Mesothelial cell of epicardium (in vitro differentiated cells): ENCODE results near the gene ITGB8. TPM values are rescaled to one million over a fixed set of nuclear protein-coding genes. Genes with fewer than 3 reads are reported as not detected.

Experiments used
- DNase-seq, 2 experiments: peaks; one replicate each; pipeline ENCODE4 v3.0.0; 2021; ENCODE audit warnings: low spot score in 2 of 2; ENCODE audit not compliant: unreplicated experiment in 2 of 2
- H3K27ac Mint-ChIP-seq: 2 replicates; pipeline ENCODE4 v1.8.0; 2021; ENCODE audit warnings: mixed read lengths
- H3K27me3 Mint-ChIP-seq: 2 replicates; pipeline ENCODE4 v1.8.0; 2021; ENCODE audit warnings: low read depth, mixed read lengths
- H3K36me3 Mint-ChIP-seq: 2 replicates; pipeline ENCODE4 v1.8.0; 2021; ENCODE audit warnings: mixed read lengths
- H3K4me1 Mint-ChIP-seq: 2 replicates; pipeline ENCODE4 v1.8.0; 2021; ENCODE audit warnings: mixed read lengths
- H3K4me3 Mint-ChIP-seq: 2 replicates; pipeline ENCODE4 v1.8.0; 2021; ENCODE audit warnings: mild to moderate bottlenecking, moderate library complexity, mixed read lengths
- H3K9me3 Mint-ChIP-seq: 2 replicates; pipeline ENCODE4 v1.8.0; 2021; ENCODE audit warnings: mixed read lengths
- total RNA-seq: library from RNA; stranded (reverse); gene quantifications from 3 replicates; pipeline ENCODE4 v1.2.1, GENCODE V29; 2021
- TF ChIP-seq, protein P1 (sequence below): fragments of 200-600 bp; sonication (generic); IDR thresholded peaks from one replicate; pipeline ENCODE4 v1.5.0; 2021; ENCODE audit warnings: antibody characterized with exemption; ENCODE audit not compliant: unreplicated experiment

ITGB8 gene
- total RNA-seq, 1 donor from 2014 or later = 15.6 TPM

DNA sequence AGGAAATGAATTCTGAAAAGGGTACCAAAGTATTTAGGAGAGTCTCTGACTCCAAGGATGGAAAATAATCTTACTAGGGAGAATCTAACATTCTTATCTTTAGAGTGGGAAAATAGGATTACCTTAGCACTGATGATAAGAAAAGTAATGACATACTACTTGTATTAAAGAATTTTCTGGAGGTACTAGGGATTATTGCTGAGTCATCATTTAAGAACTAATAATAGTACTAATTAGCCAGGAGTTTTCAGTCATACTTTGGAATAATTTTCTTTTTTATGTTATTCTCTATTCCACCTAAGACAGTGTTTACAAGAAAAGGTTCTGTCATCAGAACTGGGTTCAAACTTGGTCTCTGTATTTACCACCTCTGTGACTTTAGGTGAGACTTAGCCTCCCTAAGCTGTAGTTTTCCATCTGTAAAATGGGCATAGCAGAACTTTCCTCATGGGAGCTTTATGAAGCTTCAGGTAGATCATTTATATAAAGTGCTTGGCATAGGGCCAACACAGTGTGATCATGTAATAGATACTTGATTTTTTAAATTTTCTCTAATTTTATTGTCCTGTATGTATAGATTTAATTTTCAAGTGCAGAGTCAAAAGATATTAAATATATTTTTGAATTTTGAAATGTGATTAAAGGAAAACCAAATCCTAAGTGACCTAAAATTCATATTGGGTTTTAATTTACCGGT, 20.4 kb downstream of the ITGB8 start:
- no peaks in the 10 kb centered on the region for H3K27me3 Mint-ChIP-seq

DNA sequence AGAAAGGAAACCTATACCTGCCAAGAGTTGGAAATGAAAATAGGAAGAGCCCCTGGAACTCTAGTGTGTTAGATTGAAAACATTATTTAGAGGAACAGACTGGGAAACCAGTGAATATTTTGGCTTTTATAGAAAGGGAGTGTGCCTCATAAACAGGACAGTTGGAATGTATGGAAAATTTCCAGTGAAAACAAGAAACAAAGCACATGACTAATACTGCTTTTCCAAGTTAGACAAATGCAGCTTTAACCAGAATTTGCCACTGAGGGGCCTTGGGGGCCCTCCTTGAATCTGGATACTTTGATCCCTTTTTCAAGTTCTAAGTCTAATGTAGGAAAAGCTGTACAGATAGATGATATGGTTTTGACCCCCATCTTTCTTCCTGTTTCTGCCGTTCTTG, 21.2 kb downstream of the ITGB8 start:
- no peak for DNase-seq
- TF ChIP-seq, protein P1, sequence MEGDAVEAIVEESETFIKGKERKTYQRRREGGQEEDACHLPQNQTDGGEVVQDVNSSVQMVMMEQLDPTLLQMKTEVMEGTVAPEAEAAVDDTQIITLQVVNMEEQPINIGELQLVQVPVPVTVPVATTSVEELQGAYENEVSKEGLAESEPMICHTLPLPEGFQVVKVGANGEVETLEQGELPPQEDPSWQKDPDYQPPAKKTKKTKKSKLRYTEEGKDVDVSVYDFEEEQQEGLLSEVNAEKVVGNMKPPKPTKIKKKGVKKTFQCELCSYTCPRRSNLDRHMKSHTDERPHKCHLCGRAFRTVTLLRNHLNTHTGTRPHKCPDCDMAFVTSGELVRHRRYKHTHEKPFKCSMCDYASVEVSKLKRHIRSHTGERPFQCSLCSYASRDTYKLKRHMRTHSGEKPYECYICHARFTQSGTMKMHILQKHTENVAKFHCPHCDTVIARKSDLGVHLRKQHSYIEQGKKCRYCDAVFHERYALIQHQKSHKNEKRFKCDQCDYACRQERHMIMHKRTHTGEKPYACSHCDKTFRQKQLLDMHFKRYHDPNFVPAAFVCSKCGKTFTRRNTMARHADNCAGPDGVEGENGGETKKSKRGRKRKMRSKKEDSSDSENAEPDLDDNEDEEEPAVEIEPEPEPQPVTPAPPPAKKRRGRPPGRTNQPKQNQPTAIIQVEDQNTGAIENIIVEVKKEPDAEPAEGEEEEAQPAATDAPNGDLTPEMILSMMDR = no peak
- peaks cover 14% of the 10 kb centered on the region for H3K9me3 Mint-ChIP-seq
- peaks cover 38% of the 10 kb centered on the region for H3K4me1 Mint-ChIP-seq
- H3K27me3 Mint-ChIP-seq = no peaks in the 10 kb centered on the region
- peaks cover 11% of the 10 kb centered on the region for H3K36me3 Mint-ChIP-seq
- H3K27ac Mint-ChIP-seq = peak overlapping the region; percentile 75
- no peak overlapping the region for H3K4me3 Mint-ChIP-seq

More for the DNA sequence above, 20.4 kb downstream of the ITGB8 start:
- no peak for DNase-seq
- H3K4me3 Mint-ChIP-seq = no peak overlapping the region
- peaks cover 38% of the 10 kb centered on the region for H3K4me1 Mint-ChIP-seq
- H3K36me3 Mint-ChIP-seq = peaks cover 11% of the 10 kb centered on the region
- peak overlapping the region; percentile 78 for H3K27ac Mint-ChIP-seq
- TF ChIP-seq, protein P1 = no peak
- H3K9me3 Mint-ChIP-seq = peaks cover 14% of the 10 kb centered on the region

DNA sequence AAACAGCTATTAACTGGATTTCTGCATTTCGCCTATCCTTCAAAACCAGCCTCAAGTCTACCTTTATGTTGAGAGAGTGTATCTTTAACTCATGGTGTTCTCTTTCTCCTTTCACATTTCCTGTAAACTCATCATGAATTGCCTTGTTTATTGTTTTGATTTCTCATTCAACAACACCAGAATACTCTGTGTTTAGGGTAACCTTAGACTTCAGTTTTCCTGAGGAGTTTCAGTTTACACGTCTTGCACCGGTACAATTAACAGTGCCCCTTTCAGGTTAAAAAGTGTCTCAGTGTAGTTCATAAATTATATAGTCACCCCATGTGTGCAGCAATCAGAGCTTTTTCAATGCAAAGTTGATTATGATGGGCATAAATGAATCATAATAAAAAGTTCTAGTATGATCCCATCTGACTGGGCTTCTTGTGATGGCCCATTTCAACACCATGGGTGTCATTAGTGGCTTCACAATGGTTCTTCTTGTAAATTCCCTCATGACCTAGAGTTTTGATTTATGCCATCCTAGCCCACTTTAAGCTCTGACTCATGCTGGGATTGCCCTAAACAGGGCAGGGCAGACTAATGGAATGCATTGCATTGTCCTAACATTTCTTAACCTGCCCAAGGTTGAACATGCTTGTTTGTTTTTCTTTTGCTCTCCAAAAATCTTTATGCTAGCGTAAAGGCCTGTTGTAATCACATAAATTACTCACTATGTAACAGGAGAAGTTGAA, 22.0 kb downstream of the ITGB8 start:
- no peaks in the 10 kb centered on the region for H3K27me3 Mint-ChIP-seq
- H3K9me3 Mint-ChIP-seq = peaks cover 7% of the 10 kb centered on the region
- TF ChIP-seq, protein P1 = no peak
- no peak for DNase-seq
- peak overlapping the region; percentile 75 for H3K27ac Mint-ChIP-seq
- peaks cover 38% of the 10 kb centered on the region for H3K4me1 Mint-ChIP-seq
- H3K36me3 Mint-ChIP-seq = peaks cover 7% of the 10 kb centered on the region
- H3K4me3 Mint-ChIP-seq = no peak overlapping the region

DNA sequence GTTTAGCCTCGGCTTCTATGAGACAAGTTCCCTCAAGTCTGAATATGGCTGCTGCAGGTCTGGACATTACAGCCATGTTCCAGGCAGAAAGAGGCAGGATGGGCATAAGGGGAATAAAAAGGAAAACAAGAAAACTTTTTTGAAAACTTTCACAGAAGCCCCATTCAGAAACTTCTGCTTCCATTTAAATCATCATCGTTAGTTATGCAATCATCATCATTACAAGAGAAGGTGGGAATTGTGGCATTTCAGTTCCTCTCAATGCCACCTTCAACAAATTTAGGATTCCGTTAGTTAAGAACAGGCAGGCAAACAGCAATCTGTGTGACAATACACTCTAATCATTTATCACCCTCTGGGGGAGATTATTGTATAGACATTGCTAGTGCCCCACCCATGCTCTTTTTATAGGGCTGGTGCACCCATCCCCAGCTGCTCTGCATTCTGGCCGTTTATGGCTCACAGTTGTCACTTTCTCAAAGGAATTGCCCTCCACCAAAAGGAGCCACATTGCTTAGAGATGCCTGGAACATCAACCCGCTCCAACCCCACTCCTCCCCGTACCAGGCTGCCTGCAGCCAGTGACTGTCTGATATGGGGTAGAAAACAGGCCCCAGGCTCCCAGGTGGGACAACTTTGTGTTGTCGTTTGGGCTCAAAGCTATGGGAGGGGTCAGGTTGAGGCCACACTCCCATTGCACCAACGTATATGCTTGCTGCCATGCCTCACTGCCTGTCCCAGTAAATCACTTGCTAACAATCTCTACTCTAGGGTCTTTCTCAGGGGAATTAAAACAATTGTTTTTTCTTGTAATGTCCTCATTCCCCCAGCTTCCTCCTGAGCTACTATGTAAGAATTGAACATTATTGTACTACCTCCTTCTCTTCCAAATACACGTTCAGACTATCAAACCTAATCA, 24.2 kb downstream of the ITGB8 start:
- Mint-ChIP-seq H3K4me1 (peaks cover 44% of the 10 kb centered on the region), H3K9me3 (no peaks in the 10 kb centered on the region), H3K4me3 (no peak overlapping the region), H3K36me3 (peaks cover 3% of the 10 kb centered on the region), H3K27ac (no peak overlapping the region), H3K27me3 (no peaks in the 10 kb centered on the region)
- TF ChIP-seq, protein P1 = no peak
- DNase-seq = no peak

DNA sequence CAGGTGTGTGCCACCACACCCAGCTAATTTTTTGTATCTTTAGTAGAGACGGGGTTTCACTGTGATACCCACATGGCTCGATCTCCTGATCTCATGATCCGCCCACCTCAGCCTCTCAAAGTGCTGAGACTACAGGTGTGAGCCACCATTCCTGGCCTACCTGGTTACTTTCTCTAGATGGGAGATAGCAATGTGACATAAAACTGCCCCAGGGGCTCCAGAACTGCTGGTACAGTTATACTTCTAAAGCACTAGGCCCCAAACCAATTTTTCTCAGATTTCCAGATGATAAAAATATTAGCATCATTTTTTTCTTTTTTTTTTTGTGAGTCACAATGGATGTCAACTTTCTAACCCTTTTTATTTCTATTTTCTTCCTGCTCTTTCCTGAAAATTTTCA, 27.4 kb downstream of the ITGB8 start:
- TF ChIP-seq, protein P1 = no peak
- Mint-ChIP-seq H3K27me3 (no peaks in the 10 kb centered on the region), H3K36me3 (peaks cover 8% of the 10 kb centered on the region), H3K4me3 (no peak overlapping the region), H3K4me1 (peaks cover 18% of the 10 kb centered on the region), H3K9me3 (no peaks in the 10 kb centered on the region), H3K27ac (no peak overlapping the region)
- DNase-seq = no peak
